ENCODE measurements around the gene CYB561A3.

DNA sequence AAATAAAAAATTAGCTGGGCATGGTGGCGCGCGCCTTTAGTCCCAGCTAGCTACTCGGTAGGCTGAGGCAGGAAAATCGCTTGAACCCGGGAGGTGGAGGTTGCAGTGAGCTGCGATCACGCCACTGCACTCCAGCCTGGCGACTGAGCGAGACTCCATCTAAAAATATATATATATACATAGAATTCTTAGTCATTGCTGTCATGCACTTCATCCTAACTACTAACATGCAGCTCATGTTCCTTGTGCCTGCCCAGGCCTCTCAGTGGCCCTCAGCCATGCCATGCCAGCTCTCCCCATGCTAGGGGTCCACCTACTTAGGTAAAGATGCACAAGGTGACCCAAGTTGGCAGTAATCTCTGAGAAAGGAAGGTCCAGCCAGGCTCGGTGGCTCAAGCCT, 3.1 kb downstream of the CYB561A3 start:
- TF ChIP-seq, protein P1, sequence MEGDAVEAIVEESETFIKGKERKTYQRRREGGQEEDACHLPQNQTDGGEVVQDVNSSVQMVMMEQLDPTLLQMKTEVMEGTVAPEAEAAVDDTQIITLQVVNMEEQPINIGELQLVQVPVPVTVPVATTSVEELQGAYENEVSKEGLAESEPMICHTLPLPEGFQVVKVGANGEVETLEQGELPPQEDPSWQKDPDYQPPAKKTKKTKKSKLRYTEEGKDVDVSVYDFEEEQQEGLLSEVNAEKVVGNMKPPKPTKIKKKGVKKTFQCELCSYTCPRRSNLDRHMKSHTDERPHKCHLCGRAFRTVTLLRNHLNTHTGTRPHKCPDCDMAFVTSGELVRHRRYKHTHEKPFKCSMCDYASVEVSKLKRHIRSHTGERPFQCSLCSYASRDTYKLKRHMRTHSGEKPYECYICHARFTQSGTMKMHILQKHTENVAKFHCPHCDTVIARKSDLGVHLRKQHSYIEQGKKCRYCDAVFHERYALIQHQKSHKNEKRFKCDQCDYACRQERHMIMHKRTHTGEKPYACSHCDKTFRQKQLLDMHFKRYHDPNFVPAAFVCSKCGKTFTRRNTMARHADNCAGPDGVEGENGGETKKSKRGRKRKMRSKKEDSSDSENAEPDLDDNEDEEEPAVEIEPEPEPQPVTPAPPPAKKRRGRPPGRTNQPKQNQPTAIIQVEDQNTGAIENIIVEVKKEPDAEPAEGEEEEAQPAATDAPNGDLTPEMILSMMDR (conservative IDR thresholded peaks at IDR 0.05): no peak
- TF ChIP-seq ZFX (IDR thresholded peaks at IDR 0.05): no peak
